ENCODE results near the gene COL11A2.

The COL11A2 gene

DNA sequence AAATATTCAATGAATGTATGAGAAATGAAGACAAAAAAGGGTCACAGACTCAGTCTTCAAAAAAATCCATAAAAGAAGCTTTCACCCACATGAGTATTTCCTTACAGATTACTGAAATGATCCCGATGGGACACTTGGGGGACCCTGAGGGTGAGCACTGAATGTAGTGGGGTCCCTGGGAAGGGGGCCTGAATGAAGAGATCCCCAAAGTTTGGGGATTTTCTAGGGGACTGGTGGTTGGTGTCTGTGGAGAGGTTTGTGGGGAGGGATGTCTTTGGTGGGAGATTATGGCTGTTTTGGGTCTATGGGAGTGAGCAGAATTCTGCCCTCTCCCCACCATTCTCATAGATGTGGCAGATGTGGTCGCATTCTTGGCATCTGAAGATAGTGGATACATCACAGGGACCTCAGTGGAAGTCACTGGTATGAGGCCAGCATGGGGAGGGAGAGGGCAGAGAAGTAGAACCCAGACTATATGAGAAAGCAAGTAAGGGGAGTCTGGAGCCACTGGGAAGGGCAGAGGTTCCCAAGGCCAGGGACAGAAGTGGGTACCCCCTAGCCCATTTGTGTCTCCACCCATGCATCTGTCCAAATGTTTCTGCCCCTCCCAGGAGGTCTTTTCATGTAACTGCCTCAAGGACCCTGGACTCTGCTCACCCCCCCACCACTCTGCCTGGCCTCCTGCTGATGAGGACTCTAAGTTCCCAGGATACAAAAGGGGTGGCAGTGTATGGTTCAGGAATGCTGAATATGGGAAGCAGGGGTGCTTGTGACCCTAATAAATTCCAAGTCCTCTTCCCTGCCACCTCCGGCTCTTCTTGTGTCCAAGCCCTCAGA, 14.0 kb upstream of the COL11A2 start:
- DNase-seq = no peak

DNA sequence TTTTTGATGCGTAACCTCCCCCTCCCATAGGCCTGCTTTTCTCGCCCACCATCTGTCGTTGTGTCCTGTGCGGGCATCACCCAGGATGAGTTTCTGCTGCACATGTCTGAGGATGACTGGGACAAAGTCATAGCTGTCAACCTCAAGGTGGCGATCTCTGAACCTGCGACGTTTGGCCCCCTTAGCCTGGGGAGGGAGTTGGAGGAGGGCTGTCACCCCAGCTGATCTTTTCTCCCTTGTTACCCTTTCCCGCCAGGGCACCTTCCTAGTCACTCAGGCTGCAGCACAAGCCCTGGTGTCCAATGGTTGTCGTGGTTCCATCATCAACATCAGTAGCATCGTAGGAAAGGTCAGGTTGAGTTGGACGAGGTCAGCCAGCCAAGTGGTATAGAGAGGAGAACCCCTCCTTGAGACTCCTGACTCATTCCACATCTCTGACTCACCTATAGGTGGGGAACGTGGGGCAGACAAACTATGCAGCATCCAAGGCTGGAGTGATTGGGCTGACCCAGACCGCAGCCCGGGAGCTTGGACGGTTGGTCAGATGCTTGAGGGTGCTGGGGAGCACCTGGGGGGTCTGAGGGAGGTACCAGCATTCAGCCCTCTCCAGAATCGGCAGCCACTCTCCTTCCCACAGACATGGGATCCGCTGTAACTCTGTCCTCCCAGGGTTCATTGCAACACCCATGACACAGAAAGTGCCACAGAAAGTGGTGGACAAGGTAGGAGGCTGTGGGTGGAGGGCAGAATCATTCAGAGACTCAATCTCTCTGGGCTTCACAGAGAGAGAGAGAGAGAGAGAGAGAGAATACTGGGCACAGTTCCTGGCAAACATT, 13.1 kb upstream of the COL11A2 start:
- no peak for DNase-seq

DNA sequence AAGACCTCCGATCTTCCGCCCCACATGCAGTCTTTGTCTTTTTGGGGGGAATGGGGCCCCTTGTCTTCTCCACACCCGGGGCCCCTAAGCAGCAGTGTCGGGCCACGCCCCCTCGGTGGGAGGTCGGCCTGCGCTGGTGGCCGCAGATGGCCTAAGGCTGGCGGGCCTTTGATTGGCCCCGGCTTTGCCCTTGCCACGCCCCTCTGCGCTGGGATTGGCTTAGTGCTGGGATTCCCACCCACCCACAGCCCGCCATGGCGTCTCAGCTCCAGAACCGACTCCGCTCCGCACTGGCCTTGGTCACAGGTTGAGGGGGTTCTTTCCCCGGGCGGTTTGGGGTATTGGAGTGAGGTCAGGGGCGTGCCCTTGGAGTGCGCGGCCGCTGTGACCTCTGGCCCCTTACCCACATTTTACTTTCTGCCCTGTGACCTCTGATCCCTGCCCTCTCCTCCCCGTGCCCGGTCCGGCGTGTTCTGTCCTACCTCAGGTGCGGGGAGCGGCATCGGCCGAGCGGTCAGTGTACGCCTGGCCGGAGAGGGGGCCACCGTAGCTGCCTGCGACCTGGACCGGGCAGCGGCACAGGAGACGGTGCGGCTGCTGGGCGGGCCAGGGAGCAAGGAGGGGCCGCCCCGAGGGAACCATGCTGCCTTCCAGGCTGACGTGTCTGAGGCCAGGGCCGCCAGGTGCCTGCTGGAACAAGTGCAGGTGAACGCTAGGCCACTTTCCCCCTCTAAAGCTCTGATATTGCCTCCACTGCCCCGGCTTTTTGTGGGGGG, 12.3 kb upstream of the COL11A2 start, which contains the start of gene HSD17B8:
Gene HSD17B8 (plus strand): TSS at position 241 of the 776 bp plus-strand sequence. CDS start 14 bp downstream, at position 255.
- peak; percentile 90 to 94 for DNase-seq

DNA sequence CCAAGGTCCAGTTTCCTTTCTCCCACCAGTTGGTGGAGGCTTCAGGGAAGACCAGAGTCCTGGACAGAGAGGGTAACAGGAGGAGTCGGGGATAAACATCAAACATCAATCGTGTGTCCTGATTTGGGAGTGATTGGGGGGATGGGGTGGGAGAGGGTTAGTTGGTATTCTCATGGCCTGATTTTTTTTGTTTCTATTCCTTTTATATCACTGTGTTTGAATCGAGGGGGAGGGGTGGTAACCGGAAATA, 11.8 kb upstream of the COL11A2 start:
- DNase-seq = no peak

DNA sequence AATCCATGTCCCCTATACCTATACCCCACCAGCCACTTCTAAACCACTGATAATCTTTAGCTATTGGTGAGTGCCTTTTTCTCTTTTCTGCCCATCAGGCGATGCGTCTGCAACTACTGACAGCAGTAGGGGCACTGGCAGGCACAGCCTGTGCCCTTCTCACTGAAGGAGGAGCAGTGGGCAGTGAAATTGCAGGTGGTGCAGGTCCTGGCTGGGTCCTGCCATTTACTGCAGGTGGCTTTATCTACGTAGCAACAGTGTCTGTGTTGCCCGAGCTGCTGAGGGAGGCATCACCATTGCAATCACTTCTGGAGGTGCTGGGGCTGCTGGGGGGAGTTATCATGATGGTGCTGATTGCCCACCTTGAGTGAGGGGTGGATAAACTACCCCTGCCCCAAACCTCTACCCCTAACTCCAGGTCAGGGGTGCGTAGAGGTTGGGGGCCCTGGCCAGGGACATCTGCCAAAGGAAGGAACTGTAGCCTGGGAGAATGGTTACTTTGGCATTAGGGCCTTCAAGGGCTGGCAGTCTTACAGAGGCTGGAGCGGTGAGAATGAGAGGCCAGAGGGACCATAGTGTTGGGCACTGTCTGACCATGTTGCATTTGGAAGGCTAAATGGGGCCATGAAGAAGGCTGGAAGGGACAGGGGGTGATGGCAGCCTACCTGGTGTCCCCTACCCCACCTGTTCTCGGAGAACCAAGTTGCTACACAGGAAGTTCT, 11.3 kb upstream of the COL11A2 start:
- DNase-seq = no peak

DNA sequence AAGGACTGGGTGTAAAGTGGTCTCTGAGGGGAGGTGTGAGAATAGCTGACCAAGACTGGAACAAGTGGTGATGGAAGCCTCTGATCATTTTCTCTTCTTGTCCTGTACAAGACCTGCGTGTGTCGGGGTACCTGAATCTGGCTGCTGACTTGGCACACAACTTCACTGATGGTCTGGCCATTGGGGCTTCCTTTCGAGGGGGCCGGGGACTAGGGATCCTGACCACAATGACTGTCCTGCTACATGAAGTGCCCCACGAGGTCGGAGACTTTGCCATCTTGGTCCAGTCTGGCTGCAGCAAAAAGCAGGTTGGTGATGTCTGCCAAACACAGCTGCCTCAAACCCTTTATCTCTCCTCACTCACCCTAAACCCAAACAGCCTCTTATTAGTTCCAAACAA, 10.5 kb upstream of the COL11A2 start:
- DNase-seq = no peak

DNA sequence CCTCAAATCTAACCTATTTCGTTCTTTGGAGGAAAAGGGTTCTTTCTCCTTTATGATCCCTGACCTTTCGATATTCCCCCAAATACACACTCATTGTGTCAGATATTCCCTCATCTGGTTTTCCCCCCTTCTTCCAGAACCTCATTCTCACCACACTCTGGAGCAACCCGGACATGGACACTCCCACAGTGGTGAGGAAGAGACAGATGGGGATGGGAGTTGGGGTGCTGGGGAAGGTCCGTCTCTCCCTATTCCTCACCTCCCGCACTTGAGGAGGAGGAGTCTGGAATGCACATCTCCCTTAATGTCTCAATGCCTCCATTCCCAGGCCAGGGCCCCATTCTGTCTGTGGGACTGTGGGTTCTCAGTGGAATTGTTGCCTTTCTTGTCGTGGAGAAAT, 9.7 kb upstream of the COL11A2 start:
- DNase-seq = no peak

DNA sequence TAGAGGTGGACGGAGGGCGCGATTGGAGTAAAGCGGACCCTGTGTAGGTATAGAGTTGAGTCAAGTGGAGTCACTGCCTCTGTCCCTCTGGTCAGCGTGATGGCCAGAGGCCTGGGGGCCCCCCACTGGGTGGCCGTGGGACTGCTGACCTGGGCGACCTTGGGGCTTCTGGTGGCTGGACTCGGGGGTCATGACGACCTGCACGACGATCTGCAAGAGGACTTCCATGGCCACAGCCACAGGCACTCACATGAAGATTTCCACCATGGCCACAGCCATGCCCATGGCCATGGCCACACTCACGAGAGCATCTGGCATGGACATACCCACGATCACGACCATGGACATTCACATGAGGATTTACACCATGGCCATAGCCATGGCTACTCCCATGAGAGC, 8.9 kb upstream of the COL11A2 start:
- DNase-seq = no peak

DNA sequence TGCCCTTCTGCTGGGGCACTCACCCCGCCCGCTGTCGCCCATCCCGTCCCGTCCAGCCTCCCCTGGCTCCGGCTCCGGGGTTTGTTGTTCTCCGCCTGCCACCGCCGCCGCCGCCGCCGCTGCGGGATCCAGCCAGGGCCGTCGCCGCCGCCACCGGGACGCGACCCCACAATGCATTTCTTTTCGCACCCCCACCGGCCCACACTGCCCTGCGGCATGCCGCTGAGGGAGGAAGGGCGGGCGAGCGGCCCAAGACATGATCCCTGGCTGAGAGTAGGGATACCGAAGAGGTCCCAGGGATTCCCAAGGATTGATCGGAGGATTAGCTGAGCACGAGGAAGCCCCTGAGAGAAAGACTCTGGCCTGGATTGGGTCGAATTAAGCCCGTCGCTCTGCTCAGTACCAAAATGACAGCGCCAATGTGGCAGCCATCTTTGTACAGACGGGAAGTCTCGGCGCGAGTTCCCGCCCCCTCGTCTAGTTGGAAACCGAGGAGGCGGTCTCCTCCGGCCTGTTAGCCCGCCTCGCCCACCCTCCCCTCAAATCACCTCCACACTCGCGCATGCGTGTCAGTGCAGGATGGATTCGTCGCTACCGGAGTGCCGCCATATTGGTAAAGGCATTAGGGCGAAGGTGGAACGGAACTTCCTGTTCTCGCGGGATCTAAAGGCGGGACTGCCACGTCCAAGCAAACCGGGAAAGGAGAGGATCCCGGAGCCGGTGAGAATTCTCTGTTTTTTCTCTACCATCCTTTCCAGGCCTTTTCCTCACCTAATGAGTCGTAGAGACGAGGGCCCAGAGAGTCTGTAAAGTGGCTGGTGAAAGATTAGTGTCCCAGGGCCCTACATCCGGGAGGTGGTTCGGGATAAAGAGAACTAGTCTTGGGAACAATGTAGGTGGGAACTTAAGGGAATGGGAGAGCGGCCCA, 8.2 kb upstream of the COL11A2 start, which contains the start of the genes RXRB and SLC39A7:
Gene RXRB (minus strand): TSS at position 447 of the 928 bp plus-strand sequence. CDS start 189 bp downstream, at position 258.
Gene SLC39A7 (plus strand): TSS at position 649 of the 928 bp plus-strand sequence. CDS start 379 bp downstream, outside the sequence.
- peak; percentile 99 to 100 for DNase-seq

DNA sequence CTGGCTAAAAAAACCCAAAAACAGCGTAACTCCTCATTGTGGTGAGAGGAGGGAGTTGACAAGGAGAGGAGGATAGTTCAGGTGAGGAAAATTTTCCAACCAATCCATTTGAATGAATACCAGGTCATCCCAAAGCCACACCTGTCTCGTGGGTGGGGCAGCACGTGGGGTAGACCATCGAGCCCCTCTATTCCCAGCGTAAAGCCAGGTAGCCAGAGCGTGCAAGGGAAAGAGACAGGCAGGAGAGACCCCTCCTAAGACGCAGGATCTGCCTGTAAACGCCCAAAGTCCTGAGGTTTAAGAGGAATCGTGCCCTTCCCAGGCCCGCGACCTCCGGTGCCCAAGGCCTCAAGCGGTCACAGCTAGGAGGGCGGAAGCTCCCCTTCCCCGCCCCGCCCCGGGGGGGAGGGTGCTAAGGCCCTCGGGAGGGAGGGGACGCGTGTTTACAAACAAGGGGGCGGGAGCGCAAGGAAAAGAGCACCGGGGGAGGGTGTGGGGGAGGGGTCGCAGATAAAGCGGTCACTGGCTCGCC, 7.5 kb upstream of the COL11A2 start:
- peak; percentile 70 to 78 for DNase-seq

DNA sequence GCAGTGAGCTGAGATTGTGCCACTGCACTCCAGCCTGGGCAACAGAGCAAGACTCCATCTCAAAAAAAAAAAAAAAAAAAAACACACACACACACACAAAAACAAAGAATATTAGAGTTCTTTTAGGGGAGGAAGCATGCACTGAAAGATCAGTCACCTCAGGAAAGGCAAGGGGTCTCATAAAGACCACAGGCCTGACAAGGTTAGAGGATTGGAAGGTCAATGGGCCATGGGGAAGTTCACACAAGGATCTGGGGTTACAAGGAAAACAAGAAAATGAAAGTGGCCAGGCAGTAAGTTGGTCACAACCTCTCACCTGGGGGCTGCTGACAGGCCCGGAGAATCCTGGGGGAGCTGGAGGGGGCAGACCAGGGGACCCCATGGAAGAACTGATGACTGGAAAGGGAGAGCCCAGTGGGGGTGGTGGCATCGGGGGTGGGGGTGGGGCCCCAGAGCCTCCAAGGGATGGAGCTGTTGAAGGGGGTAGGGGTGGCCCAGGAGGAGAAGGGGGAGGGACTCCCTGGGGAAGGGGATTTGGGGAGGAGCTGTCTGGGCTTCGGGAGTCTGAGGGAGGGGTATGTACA, 6.7 kb upstream of the COL11A2 start:
- no peak for DNase-seq

DNA sequence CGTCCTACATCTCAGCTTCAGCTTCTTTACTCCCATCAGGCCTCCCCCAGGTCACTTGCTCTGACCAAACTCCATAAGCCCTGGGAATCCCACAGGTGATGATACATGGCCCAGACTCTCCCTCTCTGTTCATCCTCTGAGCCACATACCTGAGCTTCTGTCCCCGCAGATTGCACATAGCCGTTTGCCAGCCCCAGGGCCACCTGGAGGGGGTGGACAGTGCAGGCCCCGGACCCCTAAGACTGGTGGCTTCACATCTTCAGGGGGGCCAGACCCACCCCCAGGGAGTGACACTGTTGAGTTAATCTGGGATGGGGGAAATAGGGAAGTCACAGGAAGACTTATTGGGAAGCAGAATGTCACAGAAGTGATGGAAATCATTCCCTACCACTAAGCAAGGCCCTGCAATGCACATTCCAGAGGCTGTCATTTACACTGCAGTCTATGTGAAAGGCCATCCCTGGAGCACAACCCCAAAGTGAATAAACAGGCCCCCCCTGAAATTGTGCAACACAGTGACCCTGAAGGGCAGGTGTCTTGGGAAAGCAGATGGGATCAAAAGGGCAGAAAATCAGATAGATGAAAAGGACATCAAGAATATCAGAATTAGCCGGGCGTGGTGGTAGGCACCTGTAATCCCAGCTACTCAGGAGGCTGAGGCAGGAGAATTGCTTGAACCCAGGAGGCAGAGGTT, 6.0 kb upstream of the COL11A2 start:
- DNase-seq = no peak

DNA sequence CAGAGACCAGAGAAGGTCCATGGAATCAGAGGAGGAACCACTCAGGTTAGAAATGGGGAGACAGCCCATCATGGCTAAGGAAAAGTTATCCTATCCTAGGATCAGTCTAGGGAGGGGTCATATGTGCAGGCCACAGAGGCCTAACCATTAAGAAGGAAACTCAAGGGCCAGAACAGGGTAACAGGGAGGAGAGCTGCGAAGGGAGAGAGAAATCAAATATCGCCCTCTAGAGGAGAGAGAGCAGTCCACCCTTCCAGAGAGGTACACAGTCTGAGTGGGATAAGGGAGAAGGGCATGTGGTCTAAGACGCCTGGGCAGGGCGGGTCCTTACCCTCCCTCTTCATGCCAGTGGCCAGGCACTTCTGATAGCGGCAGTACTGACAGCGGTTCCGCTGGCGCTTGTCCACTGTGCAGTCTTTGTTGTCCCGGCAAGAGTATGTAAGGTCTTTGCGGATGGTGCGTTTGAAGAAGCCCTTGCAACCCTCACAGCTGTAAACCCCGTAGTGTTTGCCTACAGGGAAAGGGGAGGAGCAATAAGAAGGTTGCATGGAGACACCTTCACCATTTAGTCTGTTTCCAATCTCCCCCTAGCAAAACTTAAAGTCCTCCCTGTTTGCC, 5.3 kb upstream of the COL11A2 start:
- DNase-seq = peak; percentile 39 to 72

DNA sequence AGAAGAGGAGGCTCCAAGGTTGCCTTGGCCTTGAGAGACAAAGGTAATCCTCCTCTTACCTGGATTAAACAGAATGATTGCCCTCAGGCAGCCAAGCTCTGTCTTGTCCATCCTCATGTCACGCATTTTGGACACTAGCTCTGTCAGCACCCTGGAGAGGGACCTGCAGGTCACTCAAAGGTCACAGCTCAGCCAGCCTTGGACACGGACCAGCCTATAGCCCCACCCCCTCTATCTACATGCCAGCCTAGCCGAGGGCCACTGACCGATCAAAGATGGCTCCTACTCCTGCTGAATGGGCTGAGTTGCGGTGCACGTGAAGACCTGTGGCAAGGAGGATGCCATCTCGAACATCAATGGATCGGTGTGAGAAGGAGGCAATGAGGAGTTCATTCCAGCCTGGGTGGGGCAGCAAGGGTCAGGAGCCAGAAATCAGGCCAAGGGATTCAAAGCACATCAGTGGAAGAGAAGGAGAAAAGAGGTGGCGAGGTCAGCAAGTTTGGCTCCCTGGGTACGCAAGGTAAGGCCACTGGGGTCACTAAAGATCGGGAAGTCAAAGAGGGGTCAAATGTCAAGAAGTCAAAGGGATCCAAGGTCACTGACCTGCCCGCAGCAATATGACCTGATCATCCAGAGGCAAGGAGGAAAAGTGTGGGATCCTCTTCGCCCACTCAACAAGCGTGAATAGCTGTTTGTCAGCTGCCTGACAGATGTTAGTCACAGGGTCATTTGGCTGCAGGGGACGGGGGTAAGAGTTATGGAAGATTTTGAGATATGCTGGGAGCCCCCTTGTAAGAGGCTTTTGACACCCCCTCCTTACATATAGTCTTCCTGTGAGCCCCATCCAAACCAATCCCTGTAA, 3.3 kb upstream of the COL11A2 start:
- DNase-seq = no peak

DNA sequence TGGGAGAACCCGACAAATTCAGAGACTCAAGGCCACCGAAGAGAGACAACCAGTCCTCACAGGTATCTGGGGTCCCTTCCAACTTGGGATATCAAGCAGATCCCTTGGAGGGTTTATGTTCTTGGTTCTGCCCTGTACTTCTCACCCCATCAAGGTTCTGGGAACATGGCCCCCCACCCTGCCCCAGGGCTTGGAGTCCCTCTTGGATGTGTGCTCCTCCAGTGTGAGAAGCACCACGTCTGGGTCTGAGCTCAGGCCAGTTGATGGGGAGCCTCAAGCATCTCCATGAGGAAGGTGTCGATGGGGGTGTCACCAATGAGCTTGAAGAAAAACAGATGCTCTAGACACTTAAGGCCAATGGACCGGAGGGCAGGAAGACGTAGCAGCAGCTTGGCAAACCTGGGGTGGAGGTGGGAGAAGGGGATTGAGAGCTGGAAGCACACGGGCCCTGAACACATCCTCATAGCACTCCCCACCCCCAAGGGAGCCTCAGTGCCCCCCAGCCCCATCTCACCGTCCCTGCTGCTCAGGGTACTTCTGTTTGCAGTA, 2.2 kb upstream of the COL11A2 start:
- DNase-seq = no peak

DNA sequence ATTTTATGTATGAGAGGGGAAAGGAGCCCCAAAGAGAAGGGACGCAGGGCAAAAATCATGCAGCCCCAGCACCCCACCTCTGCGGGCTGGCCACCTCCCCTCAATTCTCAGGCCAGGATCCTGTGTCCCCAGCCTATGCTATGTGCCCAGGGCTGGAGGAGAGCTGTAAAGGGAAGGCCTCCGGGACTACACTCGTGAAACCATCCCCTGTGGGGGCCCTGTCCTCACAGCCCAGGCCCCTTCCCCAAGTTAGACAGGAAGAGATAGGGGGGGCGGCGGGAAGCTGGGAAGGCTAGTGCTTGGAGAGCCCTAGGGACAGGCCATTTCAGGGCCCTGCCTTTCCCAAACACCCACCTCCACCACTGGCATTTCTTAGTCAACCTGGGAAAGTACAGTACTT, 1.4 kb upstream of the COL11A2 start:
- DNase-seq = no peak

DNA sequence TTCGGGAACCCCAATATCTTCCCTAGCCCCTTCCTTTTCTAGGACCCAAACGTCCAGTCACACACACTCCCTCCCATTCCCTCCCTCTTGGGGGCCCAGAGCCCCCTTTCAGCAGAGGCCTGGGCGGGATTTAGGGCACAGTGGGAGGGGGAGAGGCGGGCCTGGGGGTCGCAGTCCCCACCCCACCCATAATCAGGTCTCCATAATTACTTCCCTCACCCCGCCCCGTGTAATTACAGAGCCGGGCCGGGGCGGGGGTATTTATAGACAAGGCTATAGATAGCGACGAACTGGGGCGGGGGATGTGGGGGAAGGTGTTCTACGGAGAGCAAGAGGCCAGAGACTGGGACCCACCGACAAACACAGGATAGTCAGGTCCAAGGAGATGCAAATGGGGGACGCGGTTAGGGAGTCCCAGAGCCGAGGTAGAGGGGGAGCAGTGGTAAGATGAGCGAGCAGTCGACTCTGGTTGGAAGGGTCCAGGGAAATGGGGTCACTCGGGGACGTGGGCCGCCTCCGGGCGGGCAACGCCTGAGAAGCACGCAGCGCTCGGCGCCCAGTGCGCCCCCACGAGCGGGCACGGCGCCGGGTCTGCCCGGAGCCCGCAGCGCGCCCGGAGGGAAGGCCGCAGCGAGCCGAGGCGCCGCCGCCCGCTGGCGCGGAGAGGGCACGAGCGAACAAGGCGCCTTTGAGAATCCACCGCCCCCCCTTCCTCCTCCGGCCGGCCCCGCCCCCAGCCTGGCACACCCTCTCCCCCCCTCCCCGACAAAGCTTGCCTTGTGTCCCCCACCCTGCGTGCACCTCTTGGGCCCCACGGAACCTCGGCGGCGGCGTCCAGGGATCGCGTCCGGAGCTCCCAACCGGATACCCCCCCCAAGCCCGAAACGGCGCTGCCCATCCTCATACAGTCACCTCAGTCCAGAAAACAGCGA, 670 bp upstream of the COL11A2 start:
- peak in 1 of 2 donors; percentile 34 for DNase-seq
